ENCODE data around the gene MYOG. TPM values are rescaled to one million over a fixed set of nuclear protein-coding genes. Genes with fewer than 3 reads are reported as not detected.

Gene MYOG
- total and polyA plus RNA-seq, 8 donors, result 0.13 TPM; not detected in 7

DNA sequence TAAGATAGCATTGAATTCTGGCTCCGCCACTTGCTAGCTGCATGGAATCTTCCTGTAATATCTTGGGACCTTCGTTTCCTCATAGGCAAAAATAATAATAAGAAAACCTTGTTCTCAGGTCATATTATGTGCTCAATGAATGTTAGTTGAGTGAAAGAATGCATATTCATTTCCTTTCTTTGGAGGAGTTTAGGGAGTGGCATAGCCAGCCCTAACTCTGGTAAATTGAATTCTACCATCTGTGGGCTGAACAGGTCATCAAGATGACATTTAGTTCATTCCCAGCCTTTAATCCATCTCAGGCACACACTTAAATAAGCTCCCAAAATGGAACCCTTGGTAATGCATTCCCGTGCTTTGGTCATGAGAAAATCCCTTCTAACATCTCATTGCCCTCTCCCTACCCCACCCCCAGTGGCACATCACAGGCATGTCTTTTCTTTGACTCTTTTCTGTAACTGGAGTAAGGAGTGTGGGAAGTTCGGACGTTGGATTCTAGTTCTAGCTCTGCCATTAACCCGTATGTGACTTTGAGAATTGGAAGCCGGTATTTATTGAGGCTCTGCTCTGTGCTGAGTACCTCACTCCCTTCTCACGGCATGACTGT, 13.2 kb upstream of the MYOG start:
- TF ChIP-seq, protein P1, sequence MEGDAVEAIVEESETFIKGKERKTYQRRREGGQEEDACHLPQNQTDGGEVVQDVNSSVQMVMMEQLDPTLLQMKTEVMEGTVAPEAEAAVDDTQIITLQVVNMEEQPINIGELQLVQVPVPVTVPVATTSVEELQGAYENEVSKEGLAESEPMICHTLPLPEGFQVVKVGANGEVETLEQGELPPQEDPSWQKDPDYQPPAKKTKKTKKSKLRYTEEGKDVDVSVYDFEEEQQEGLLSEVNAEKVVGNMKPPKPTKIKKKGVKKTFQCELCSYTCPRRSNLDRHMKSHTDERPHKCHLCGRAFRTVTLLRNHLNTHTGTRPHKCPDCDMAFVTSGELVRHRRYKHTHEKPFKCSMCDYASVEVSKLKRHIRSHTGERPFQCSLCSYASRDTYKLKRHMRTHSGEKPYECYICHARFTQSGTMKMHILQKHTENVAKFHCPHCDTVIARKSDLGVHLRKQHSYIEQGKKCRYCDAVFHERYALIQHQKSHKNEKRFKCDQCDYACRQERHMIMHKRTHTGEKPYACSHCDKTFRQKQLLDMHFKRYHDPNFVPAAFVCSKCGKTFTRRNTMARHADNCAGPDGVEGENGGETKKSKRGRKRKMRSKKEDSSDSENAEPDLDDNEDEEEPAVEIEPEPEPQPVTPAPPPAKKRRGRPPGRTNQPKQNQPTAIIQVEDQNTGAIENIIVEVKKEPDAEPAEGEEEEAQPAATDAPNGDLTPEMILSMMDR (IDR thresholded peaks at IDR 0.05), result no peak
- Histone ChIP-seq H3K9me3 (peaks cover 0 to 21% of the 10 kb centered on the region in 2 donors), H3K27me3 (no peaks in the 10 kb centered on the region), H3K36me3 (no peaks in the 10 kb centered on the region), H3K4me1 (no peaks in the 10 kb centered on the region), H3K27ac (no peak overlapping the region), H3K4me3 (no peak overlapping the region)
- ATAC-seq (no peak), DNase-seq (no peak)
- intact Hi-C loops (cut with DNase I), result no loop called here

DNA sequence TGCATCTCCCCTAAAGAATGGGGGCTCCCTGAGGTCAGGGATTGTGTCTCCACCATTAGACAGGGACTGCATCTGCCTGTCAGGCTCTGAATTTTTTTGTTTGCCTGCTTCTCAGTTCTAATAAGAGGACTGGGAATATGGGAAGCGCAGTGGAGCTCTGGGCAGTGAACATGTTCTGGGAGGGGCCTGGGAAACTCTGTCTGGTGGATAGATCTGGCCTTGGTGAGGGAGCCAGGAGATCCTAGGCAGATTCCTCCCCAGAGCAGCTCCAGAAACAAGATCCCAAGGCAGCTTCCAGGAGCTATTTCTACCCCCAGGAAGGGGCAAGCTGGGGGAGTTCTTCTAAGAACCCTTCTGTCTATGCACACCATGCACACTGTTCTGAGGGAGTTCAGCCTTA, 12.6 kb upstream of the MYOG start:
- H3K27me3 ChIP-seq, result no peaks in the 10 kb centered on the region
- intact Hi-C loops (cut with DNase I), result no loop called here
- TF ChIP-seq, protein P1 (IDR thresholded peaks at IDR 0.05), result no peak
- H3K4me3 ChIP-seq, result no peak overlapping the region
- no peaks in the 10 kb centered on the region for H3K36me3 ChIP-seq
- H3K4me1 ChIP-seq, result no peaks in the 10 kb centered on the region
- H3K9me3 ChIP-seq, result peaks cover 0 to 25% of the 10 kb centered on the region in 2 donors
- ATAC-seq (no peak), DNase-seq (no peak)
- H3K27ac ChIP-seq, result no peak overlapping the region

DNA sequence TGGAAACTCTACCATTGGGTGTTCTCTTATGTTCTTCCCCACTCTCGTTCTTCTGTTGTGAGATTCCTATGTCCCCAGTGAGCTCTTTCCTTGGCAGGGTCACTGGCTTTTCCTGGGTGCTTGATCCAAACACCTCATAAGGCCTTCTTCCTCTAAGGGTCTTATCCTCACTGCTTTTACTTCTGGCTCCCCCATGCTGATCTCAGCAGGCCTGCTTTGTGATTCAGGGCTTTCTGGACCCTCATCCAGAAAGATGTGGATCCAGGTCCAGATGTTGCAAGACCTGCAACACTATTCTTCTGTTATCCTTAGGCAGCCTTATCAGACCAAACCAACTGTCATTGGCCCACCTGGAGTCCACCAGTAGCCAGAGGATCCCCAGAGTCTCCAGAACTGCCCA, 11.2 kb upstream of the MYOG start:
- DNase-seq (no peak), ATAC-seq (no peak)
- Histone ChIP-seq H3K36me3 (no peaks in the 10 kb centered on the region), H3K9me3 (peaks cover 0 to 25% of the 10 kb centered on the region in 2 donors), H3K4me1 (no peaks in the 10 kb centered on the region), H3K27ac (no peak overlapping the region), H3K27me3 (no peaks in the 10 kb centered on the region), H3K4me3 (no peak overlapping the region)
- intact Hi-C loops (cut with DNase I), result no loop called here
- TF ChIP-seq, protein P1 (IDR thresholded peaks at IDR 0.05), result no peak

DNA sequence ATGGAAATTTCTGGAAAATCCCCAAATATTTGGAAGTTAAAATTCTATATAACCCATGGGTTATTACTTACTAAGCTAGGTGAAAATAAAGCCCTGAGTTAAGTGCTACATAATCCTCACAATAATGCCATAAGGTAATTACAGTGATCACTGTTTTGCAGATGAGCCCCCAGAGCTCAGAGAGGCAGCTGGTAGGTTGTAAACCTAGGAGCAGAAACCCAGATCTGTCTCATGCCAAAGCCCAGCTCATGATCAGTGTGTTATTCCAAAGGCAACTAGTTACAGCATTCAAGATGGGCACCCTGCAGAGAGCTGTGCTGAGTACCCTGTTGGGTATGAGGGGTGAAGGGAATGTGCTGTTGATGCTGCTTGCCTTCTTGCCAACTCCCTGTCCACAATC, 10.8 kb upstream of the MYOG start:
- no peak overlapping the region for H3K4me3 ChIP-seq
- H3K27me3 ChIP-seq, result no peaks in the 10 kb centered on the region
- ATAC-seq (no peak), DNase-seq (no peak)
- peaks cover 0 to 25% of the 10 kb centered on the region in 2 donors for H3K9me3 ChIP-seq
- no peaks in the 10 kb centered on the region for H3K36me3 ChIP-seq
- no peak overlapping the region for H3K27ac ChIP-seq
- intact Hi-C loops (cut with DNase I), result no loop called here
- no peaks in the 10 kb centered on the region for H3K4me1 ChIP-seq
- TF ChIP-seq, protein P1 (IDR thresholded peaks at IDR 0.05), result no peak

DNA sequence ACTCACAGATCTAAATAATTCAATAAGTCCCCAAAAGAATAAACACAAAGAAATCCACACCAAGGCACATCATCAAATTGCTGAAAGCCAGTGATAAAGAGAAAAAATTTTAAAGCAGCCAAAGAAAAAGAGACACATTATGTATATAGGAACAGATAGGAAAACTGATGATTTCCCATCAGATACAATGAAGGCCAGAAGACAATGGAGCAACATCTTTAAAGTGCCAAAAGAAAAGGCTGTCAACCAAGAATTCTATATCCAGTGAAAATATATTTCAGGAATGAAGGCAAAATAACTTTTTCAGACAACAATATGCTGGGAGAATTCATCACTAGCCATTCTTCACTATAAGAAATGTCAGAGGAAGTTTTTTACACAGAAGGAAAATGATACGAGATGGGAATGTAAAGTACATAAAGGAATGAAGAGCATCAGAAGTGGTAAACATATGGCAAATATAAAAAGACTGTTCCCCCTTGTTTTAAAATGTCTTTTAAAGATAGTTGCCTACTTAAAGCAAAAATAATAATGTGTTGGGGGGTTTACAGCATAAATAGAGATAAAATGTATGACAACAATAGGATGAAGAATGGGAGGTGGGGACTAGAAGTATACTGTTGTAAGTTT, 9.4 kb upstream of the MYOG start:
- Histone ChIP-seq H3K4me3 (no peak overlapping the region), H3K27me3 (no peaks in the 10 kb centered on the region), H3K27ac (no peak overlapping the region), H3K36me3 (no peaks in the 10 kb centered on the region), H3K9me3 (peaks cover 0 to 25% of the 10 kb centered on the region in 2 donors), H3K4me1 (no peaks in the 10 kb centered on the region)
- DNase-seq (no peak), ATAC-seq (no peak)
- TF ChIP-seq, protein P1 (IDR thresholded peaks at IDR 0.05), result no peak
- intact Hi-C loops (cut with DNase I), result no loop called here

Data from left lung (tissue), 10 donors.